K562 (cell line): ENCODE data around the gene SLAMF7. TPM values are rescaled to one million over a fixed set of nuclear protein-coding genes. Genes with fewer than 3 reads are reported as not detected.

Experiments
- ATAC-seq: fragments of 200-7000 bp; cut with Tn5 transposase; 3 replicates; pipeline ENCODE4 v1.9.1; 2020; ENCODE audit warnings: moderate library complexity
- BruUV-seq: library from RNA; stranded (reverse); fragments of 400-500 nt; replicated peaks from 2 replicates; lab custom pipeline; 2021; lab: Mats Ljungman, UMichigan
- CTCF ChIA-PET: fragments of 300-600 bp; formaldehyde crosslinking; extraction: SDS; loops from one replicate; lab custom pipeline; 2021; ENCODE audit warnings: low intra/inter-chr PET ratio; lab: Yijun Ruan, JAX
- POLR2A ChIA-PET: fragments of 300-600, 350-650 bp; sonication (Branson Sonifier 250); formaldehyde crosslinking; extraction: SDS; loops from one replicate; lab custom pipeline; 2021; ENCODE audit warnings: antibody characterized with exemption, inconsistent platforms; lab: Yijun Ruan, JAX
- DNase-seq, 4 experiments: peaks; one replicate each; pipeline versions ENCODE4 v3.0.0 to v3.0.0-alpha.2; 2011 to 2018; ENCODE audit warnings: low spot score in 3 of 4, mixed read lengths in 3 of 4; ENCODE audit errors: extremely low read depth in 1 of 4
- FAIRE-seq: peaks from 2 replicates; lab custom pipeline; 2011; peaks lifted over from hg19 to GRCh38; lab: Jason Lieb, UNC
- H2AFZ ChIP-seq: 2 replicates; pipeline ENCODE4 v1.6.0; 2011; ENCODE audit warnings: low read depth, low read length, control low read depth, inconsistent platforms
- H3K27ac ChIP-seq: fragments of 200-600 bp; 3 replicates; pipeline ENCODE4 v1.8.0; 2011; ENCODE audit warnings: low read depth, mild to moderate bottlenecking, control low read depth, inconsistent platforms, low read length, moderate library complexity, mixed read lengths; ENCODE audit errors: extremely low read depth
- H3K27me3 ChIP-seq, 2 experiments: fragments of 300-600 bp in 1 of 2; 2 replicates in 1 of 2; 3 replicates in 1 of 2; pipeline versions ENCODE4 v1.6.0 to v1.8.0; 2011; ENCODE audit warnings: inconsistent platforms in 2 of 2, low read length in 2 of 2, mild to moderate bottlenecking in 1 of 2, mixed read lengths in 1 of 2, moderate library complexity in 1 of 2; ENCODE audit not compliant: control insufficient read depth in 2 of 2, insufficient read depth in 2 of 2
- H3K36me3 ChIP-seq: fragments of 300-600 bp; 3 replicates; pipeline ENCODE4 v1.8.0; 2011; ENCODE audit warnings: mild to moderate bottlenecking, low read length, inconsistent platforms; ENCODE audit not compliant: control insufficient read depth, insufficient read depth
- H3K4me1 ChIP-seq, 2 experiments: fragments of 200-600 bp in 1 of 2; replicated peaks in 1 of 2; 2 replicates in 1 of 2; 3 replicates in 1 of 2; pipeline versions ENCODE4 v1.5.1 to v1.8.0; 2011; ENCODE audit warnings: inconsistent platforms in 2 of 2, low read length in 2 of 2, mild to moderate bottlenecking in 1 of 2, mixed read lengths in 1 of 2, moderate library complexity in 1 of 2; ENCODE audit not compliant: control insufficient read depth in 2 of 2, insufficient read depth in 2 of 2
- H3K4me2 ChIP-seq: 2 replicates; pipeline ENCODE4 v1.6.1; 2011; ENCODE audit warnings: low read length, control low read depth, inconsistent platforms, mixed read lengths; ENCODE audit not compliant: insufficient read depth
- H3K4me3 ChIP-seq: fragments of 200-600 bp; sonication (generic), shearing (Covaris generic); 2 replicates; pipeline ENCODE4 v1.5.1; 2016; ENCODE audit warnings: control low read depth, inconsistent platforms
- H3K79me2 ChIP-seq: fragments of 200-600 bp; 3 replicates; pipeline ENCODE4 v1.8.0; 2011; ENCODE audit warnings: low read length, inconsistent platforms; ENCODE audit not compliant: control insufficient read depth, insufficient read depth
- H3K9ac ChIP-seq, 2 experiments: 2 replicates each; pipeline versions ENCODE4 v1.6.0 to v1.6.1; 2011; ENCODE audit warnings: low read depth in 2 of 2, low read length in 2 of 2, control low read depth in 1 of 2, inconsistent platforms in 1 of 2, mild to moderate bottlenecking in 1 of 2, mixed read lengths in 1 of 2; ENCODE audit not compliant: insufficient read depth in 1 of 2
- H3K9me1 ChIP-seq: one replicate; pipeline ENCODE4 v1.6.0; 2011; ENCODE audit warnings: inconsistent platforms, mild to moderate bottlenecking, low read length, moderate library complexity; ENCODE audit not compliant: control insufficient read depth, insufficient read depth
- H3K9me3 ChIP-seq: replicated peaks from 2 replicates; pipeline ENCODE4 v1.5.1; 2011; ENCODE audit warnings: low read depth, low read length, inconsistent platforms; ENCODE audit not compliant: control insufficient read depth, insufficient read depth
- H4K20me1 ChIP-seq: replicated peaks from 2 replicates; pipeline ENCODE4 v1.6.1; 2011; ENCODE audit warnings: low read length, inconsistent platforms, mixed read lengths; ENCODE audit not compliant: control insufficient read depth, insufficient read depth
- NR1H2 ChIP-seq: sonication (generic); formaldehyde crosslinking; IDR thresholded peaks from 2 replicates; pipeline ENCODE4 v1.4.0; 2020; ENCODE audit warnings: mild to moderate bottlenecking, missing genetic modification reagents
- POLR2G ChIP-seq: fragments of 200-400 bp; formaldehyde crosslinking; IDR thresholded peaks from 2 replicates; pipeline ENCODE4 v1.6.1; 2017; ENCODE audit warnings: low read depth, mild to moderate bottlenecking, antibody characterized with exemption, low read length, moderate library complexity
- RB1 ChIP-seq: fragments of 450-650 bp; IDR thresholded peaks from 2 replicates; pipeline ENCODE4 v1.6.1; 2017; ENCODE audit warnings: low read depth, mild to moderate bottlenecking
- TCF3 ChIP-seq: sonication (generic); formaldehyde crosslinking; IDR thresholded peaks from 2 replicates; pipeline ENCODE4 v1.4.0; 2020; ENCODE audit warnings: mild to moderate bottlenecking, missing genetic modification reagents
- WGBS: fragments of 100-300 bp; shearing (Covaris generic); methylation state at CpG from one replicate; pipeline ENCODE4 v1.1.6; 2016; ENCODE audit warnings: low coverage, mixed read lengths; ENCODE audit not compliant: insufficient coverage; ENCODE audit errors: missing lambda C conversion rate; 5-methylcytosine and 5-hydroxymethylcytosine counted together
- in situ Hi-C: fragments of 300-500 bp; cut with MboI; formaldehyde crosslinking; loops from 4 replicates; pipeline ENCODE4 v1.15.0; 2018; ENCODE audit warnings: inconsistent platforms, mixed read lengths
- intact Hi-C: fragments of 100-400 bp; cut with micrococcal nuclease; formaldehyde crosslinking; loops from 2 replicates; pipeline ENCODE4 v1.14.2; 2022
- polyA plus RNA-seq, 8 experiments: library from polyadenylated mRNA; depleted of rRNA in 4 of 8; stranded (reverse) in 5 of 8; unstranded in 3 of 8; fragments of >200 nt; fragmentation: Nextera tagmentation in 2 of 8; fragmentation: Illumina TruSeq in 1 of 8; extraction: Ambion mirVana in 2 of 8; extraction: Trizol in 1 of 8; gene quantifications; 2 replicates each; pipeline versions ENCODE4 v1.2.1 to v1.2.3, GENCODE V29; 2011 to 2014; ENCODE audit warnings: inconsistent platforms in 1 of 8, missing spikeins in 1 of 8
- total RNA-seq, 7 experiments: library from RNA; depleted of rRNA in 6 of 7; stranded (reverse); fragments of >200 nt in 6 of 7; fragmentation: Illumina TruSeq in 2 of 7; extraction: Trizol in 2 of 7; gene quantifications; 2 replicates each; pipeline versions ENCODE4 v1.2.1 to v1.2.3, GENCODE V29; 2011 to 2021; ENCODE audit warnings: low replicate concordance in 1 of 7
- TF ChIP-seq, protein P1 (sequence below): fragments of 450-650 bp; formaldehyde crosslinking; IDR thresholded peaks from 2 replicates; pipeline ENCODE4 v1.4.0; 2020; ENCODE audit warnings: mild to moderate bottlenecking, moderate library complexity
- TF ChIP-seq, protein P2 (sequence below): sonication (generic); IDR thresholded peaks from 2 replicates; pipeline ENCODE4 v1.6.1; 2016

SLAMF7 gene
- total and polyA plus RNA-seq, 9 of the 15 experiments (the other 6 are each of a cell fraction or from before 2014, with no cell fraction given) = 0.11 to 1.2 (median 0.22) TPM; not detected in 2

DNA sequence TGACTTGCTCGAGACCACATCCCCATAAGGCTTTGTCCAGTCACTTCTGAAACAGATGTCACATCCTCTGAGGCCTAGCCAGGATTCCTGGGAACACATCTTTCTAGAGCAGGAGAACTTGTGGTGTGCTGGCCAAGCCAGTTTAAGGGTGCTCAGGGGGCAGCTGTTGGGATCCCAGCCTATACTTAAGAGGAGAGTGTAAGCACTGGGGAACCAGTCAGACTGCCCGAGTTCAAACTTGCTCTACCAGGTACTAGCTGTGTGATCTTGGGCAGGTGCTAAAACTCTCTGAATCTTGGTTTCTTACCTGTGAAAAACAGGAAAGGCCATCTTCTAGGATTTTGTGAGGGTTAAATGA is 41.3 kb downstream of the SLAMF7 start:
- no TSS peak for BruUV-seq
- ChIA-PET CTCF (no interaction called here), POLR2A (interaction anchor here (1.1 kb wide), 1 partner anchor 16 kb away, joined by 3 read pairs; the partner anchor contains the start of gene LY9)
- peaks cover 0 to 19% of the 10 kb centered on the region in 2 experiments; a peak in 1 of 5 replicates for H3K27me3 ChIP-seq
- H3K9me3 ChIP-seq = no peaks in the 10 kb centered on the region
- in situ Hi-C loops = no loop called here
- intact Hi-C loops = loop anchor here (1.0 kb wide), 1 partner anchor 50 kb away; no protein-coding TSS in a partner anchor
- H3K27ac ChIP-seq = no peak overlapping the region
- no peak for ATAC-seq
- 0 out of 2 replicates have a peak, but pooled peaks cover 2% of the 10 kb centered on the region for H4K20me1 ChIP-seq
- no peak overlapping the region for H2AFZ ChIP-seq
- no peak for FAIRE-seq
- H3K9me1 ChIP-seq = no peaks in the 10 kb centered on the region
- TF ChIP-seq, protein P1, sequence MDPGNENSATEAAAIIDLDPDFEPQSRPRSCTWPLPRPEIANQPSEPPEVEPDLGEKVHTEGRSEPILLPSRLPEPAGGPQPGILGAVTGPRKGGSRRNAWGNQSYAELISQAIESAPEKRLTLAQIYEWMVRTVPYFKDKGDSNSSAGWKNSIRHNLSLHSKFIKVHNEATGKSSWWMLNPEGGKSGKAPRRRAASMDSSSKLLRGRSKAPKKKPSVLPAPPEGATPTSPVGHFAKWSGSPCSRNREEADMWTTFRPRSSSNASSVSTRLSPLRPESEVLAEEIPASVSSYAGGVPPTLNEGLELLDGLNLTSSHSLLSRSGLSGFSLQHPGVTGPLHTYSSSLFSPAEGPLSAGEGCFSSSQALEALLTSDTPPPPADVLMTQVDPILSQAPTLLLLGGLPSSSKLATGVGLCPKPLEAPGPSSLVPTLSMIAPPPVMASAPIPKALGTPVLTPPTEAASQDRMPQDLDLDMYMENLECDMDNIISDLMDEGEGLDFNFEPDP = no peak
- TF ChIP-seq TCF3 (CRISPR knock-in tag) (no peak), RB1 (no peak), NR1H2 (CRISPR knock-in tag) (no peak), POLR2G (no peak)
- TF ChIP-seq, protein P2, sequence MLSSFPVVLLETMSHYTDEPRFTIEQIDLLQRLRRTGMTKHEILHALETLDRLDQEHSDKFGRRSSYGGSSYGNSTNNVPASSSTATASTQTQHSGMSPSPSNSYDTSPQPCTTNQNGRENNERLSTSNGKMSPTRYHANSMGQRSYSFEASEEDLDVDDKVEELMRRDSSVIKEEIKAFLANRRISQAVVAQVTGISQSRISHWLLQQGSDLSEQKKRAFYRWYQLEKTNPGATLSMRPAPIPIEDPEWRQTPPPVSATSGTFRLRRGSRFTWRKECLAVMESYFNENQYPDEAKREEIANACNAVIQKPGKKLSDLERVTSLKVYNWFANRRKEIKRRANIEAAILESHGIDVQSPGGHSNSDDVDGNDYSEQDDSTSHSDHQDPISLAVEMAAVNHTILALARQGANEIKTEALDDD = no peak
- no peak for DNase-seq
- WGBS = 4% methylated on average over 2 of the region's 2 CpGs
- H3K9ac ChIP-seq = no peak overlapping the region
- no peak overlapping the region for H3K4me3 ChIP-seq
- no peak overlapping the region for H3K4me2 ChIP-seq
- H3K79me2 ChIP-seq = no peaks in the 10 kb centered on the region
- H3K36me3 ChIP-seq = no peaks in the 10 kb centered on the region
- no peaks in the 10 kb centered on the region for H3K4me1 ChIP-seq
